A549 (cell line): Measurements from ENCODE around the gene MIR17HG. TPM values are rescaled to one million over a fixed set of nuclear protein-coding genes. Genes with fewer than 3 reads are reported as not detected.
A peak's percentile ranks its signal among the peaks of the same experiment; 100 is the strongest.

ENCODE experiments used
- ATAC-seq, 2 experiments: fragments of 200-7000 bp in 1 of 2; fragments of >200 bp in 1 of 2; cut with Nextera tagmentation in 1 of 2; cut with Tn5 transposase in 1 of 2; 3 replicates each; pipeline versions ENCODE4 v1.8.0 to v1.9.1; 2018 to 2020; ENCODE audit warnings: mild to moderate bottlenecking in 1 of 2, moderate library complexity in 1 of 2
- CTCF ChIA-PET: fragments of 300-600 bp; sonication (Branson Sonifier 250); formaldehyde crosslinking; extraction: SDS; loops from one replicate; lab custom pipeline; 2021; ENCODE audit warnings: antibody characterized with exemption, inconsistent platforms; lab: Yijun Ruan, JAX
- POLR2A ChIA-PET: fragments of 350-600 bp; formaldehyde crosslinking; extraction: SDS; loops from one replicate; lab custom pipeline; 2021; ENCODE audit warnings: antibody characterized with exemption, inconsistent platforms; lab: Yijun Ruan, JAX
- DNase-seq, 2 experiments: peaks; one replicate each; pipeline versions ENCODE4 v3.0.0 to v3.0.0-alpha.2; 2011 to 2016; ENCODE audit warnings: low read depth in 1 of 2, low spot score in 1 of 2
- FAIRE-seq: peaks from 2 replicates; lab custom pipeline; 2011; peaks lifted over from hg19 to GRCh38; lab: Jason Lieb, UNC
- H3K27ac ChIP-seq, 2 experiments: fragments of >200 bp; sonication (Bioruptor Twin); formaldehyde crosslinking; 3 replicates each; pipeline ENCODE4 v1.5.1; 2016 to 2017
- H3K4me1 ChIP-seq: fragments of >200 bp; sonication (Bioruptor Twin); formaldehyde crosslinking; 3 replicates; pipeline ENCODE4 v1.6.1; 2016
- H3K4me2 ChIP-seq: fragments of >200 bp; sonication (Bioruptor Twin); formaldehyde crosslinking; 3 replicates; pipeline ENCODE4 v1.6.1; 2016
- H3K4me3 ChIP-seq: fragments of >200 bp; sonication (Bioruptor Twin); formaldehyde crosslinking; 3 replicates; pipeline ENCODE4 v1.5.1; 2016
- H3K9me3 ChIP-seq: fragments of >200 bp; sonication (Bioruptor Twin); formaldehyde crosslinking; 3 replicates; pipeline ENCODE4 v1.6.1; 2016
- CBX2 ChIP-seq: fragments of 200-600 bp; sonication (generic); IDR thresholded peaks from 2 replicates; pipeline ENCODE4 v1.6.1; 2016; ENCODE audit warnings: low read depth, mild to moderate bottlenecking, borderline replicate concordance
- CBX8 ChIP-seq: fragments of 200-600 bp; sonication (generic); IDR thresholded peaks from 2 replicates; pipeline ENCODE4 v1.6.1; 2016
- CEBPB ChIP-seq, 2 experiments: fragments of >200 bp in 1 of 2; sonication (Bioruptor Twin) in 1 of 2; formaldehyde crosslinking in 1 of 2; IDR thresholded peaks; 2 replicates each; pipeline ENCODE4 v1.6.1; 2012 to 2016
- CHD2 ChIP-seq: fragments of 150-350 bp; IDR thresholded peaks from 2 replicates; pipeline ENCODE4 v1.6.1; 2014; ENCODE audit warnings: low read length; ENCODE audit not compliant: partially characterized antibody
- CHD4 ChIP-seq: fragments of 200-600 bp; sonication (generic); IDR thresholded peaks from 2 replicates; pipeline ENCODE4 v1.6.1; 2016; ENCODE audit warnings: antibody characterized with exemption, mild to moderate bottlenecking, borderline replicate concordance
- E2F6 ChIP-seq: IDR thresholded peaks from 2 replicates; pipeline ENCODE4 v1.6.1; 2012; ENCODE audit warnings: low read depth, borderline replicate concordance
- EHMT2 ChIP-seq: fragments of 200-600 bp; sonication (generic); IDR thresholded peaks from 2 replicates; pipeline ENCODE4 v1.6.1; 2016; ENCODE audit warnings: antibody characterized with exemption, low read depth, mild to moderate bottlenecking, moderate library complexity
- ESRRA ChIP-seq: fragments of 150-350 bp; IDR thresholded peaks from 2 replicates; pipeline ENCODE4 v1.6.1; 2014; ENCODE audit warnings: mild to moderate bottlenecking, low read length, borderline replicate concordance
- FOSL2 ChIP-seq, 2 experiments: fragments of 450-650 bp in 1 of 2; fragments of >200 bp in 1 of 2; sonication (Bioruptor Twin) in 1 of 2; formaldehyde crosslinking; IDR thresholded peaks; 2 replicates each; pipeline versions ENCODE4 v1.5.0 to v1.6.1; 2016 to 2020; ENCODE audit warnings: mild to moderate bottlenecking in 1 of 2, moderate library complexity in 1 of 2
- FOXS1 ChIP-seq: fragments of 250-450 bp; sonication (Bioruptor Pico); IDR thresholded peaks from 2 replicates; pipeline ENCODE4 v1.5.0; 2020; ENCODE audit warnings: mild to moderate bottlenecking, moderate library complexity
- GATA3 ChIP-seq: IDR thresholded peaks from 2 replicates; pipeline ENCODE4 v1.6.1; 2012; ENCODE audit warnings: borderline replicate concordance
- HDAC2 ChIP-seq: fragments of 200-600 bp; sonication (generic); IDR thresholded peaks from 2 replicates; pipeline ENCODE4 v1.6.1; 2016
- HEYL ChIP-seq: fragments of 250-450 bp; sonication (Bioruptor Pico); IDR thresholded peaks from 2 replicates; pipeline ENCODE4 v1.8.0; 2021; ENCODE audit warnings: mild to moderate bottlenecking, moderate library complexity
- HOXA7 ChIP-seq: fragments of 250-450 bp; sonication (Bioruptor Pico); IDR thresholded peaks from 2 replicates; pipeline ENCODE4 v1.5.0; 2020; ENCODE audit warnings: mild to moderate bottlenecking, moderate library complexity
- HOXB13 ChIP-seq: fragments of 250-450 bp; sonication (Bioruptor Pico); IDR thresholded peaks from 2 replicates; pipeline ENCODE4 v1.5.0; 2020; ENCODE audit warnings: low read depth, mild to moderate bottlenecking, moderate library complexity
- HOXB5 ChIP-seq: fragments of 250-450 bp; sonication (Bioruptor Pico); IDR thresholded peaks from 2 replicates; pipeline ENCODE4 v1.5.0; 2020; ENCODE audit warnings: mild to moderate bottlenecking, moderate library complexity
- JUN ChIP-seq, 2 experiments: fragments of >200 bp; sonication (Bioruptor Twin); formaldehyde crosslinking; IDR thresholded peaks; 2 replicates in 1 of 2; 3 replicates in 1 of 2; pipeline ENCODE4 v1.6.1; 2016 to 2017
- JUNB ChIP-seq: fragments of >200 bp; sonication (Bioruptor Twin); formaldehyde crosslinking; IDR thresholded peaks from 2 replicates; pipeline ENCODE4 v1.6.1; 2016
- KDM1A ChIP-seq: fragments of 200-600 bp; sonication (generic); IDR thresholded peaks from 2 replicates; pipeline ENCODE4 v1.6.1; 2016; ENCODE audit warnings: low read depth, mild to moderate bottlenecking
- KDM5A ChIP-seq: fragments of 200-600 bp; sonication (generic); IDR thresholded peaks from 2 replicates; pipeline ENCODE4 v1.6.1; 2016; ENCODE audit warnings: antibody characterized with exemption, mild to moderate bottlenecking
- MAZ ChIP-seq: fragments of 150-350 bp; IDR thresholded peaks from 2 replicates; pipeline ENCODE4 v1.6.1; 2014; ENCODE audit warnings: antibody characterized with exemption, low read depth, low read length, borderline replicate concordance
- MYC ChIP-seq: IDR thresholded peaks from 2 replicates; pipeline ENCODE4 v1.6.1; 2012; ENCODE audit warnings: mild to moderate bottlenecking, inconsistent platforms, low read length, improper control_type of control experiment, borderline replicate concordance
- NR3C1 ChIP-seq: fragments of >200 bp; sonication (Bioruptor Twin); formaldehyde crosslinking; IDR thresholded peaks from 3 replicates; pipeline ENCODE4 v1.6.1; 2017
- POLR2AphosphoS2 ChIP-seq: conservative IDR thresholded peaks from 2 replicates; pipeline ENCODE4 v1.6.1; 2012; ENCODE audit warnings: low read length, improper control_type of control experiment, inconsistent platforms
- RAD21 ChIP-seq, 2 experiments: fragments of >200 bp in 1 of 2; sonication (Bioruptor Twin) in 1 of 2; formaldehyde crosslinking in 1 of 2; IDR thresholded peaks in 1 of 2; conservative IDR thresholded peaks in 1 of 2; 2 replicates in 1 of 2; 3 replicates in 1 of 2; pipeline ENCODE4 v1.6.1; 2012 to 2018; ENCODE audit warnings: inconsistent platforms in 1 of 2
- RARB ChIP-seq: fragments of 250-450 bp; sonication (Bioruptor Pico); IDR thresholded peaks from 2 replicates; pipeline ENCODE4 v1.8.0; 2021; ENCODE audit warnings: mild to moderate bottlenecking, moderate library complexity
- RNF2 ChIP-seq: fragments of 200-600 bp; sonication (generic); IDR thresholded peaks from 2 replicates; pipeline ENCODE4 v1.6.1; 2016; ENCODE audit warnings: low read depth, mild to moderate bottlenecking, antibody characterized with exemption, moderate library complexity, borderline replicate concordance
- SREBF2 ChIP-seq: fragments of 450-650 bp; IDR thresholded peaks from 2 replicates; pipeline ENCODE4 v1.6.1; 2014; ENCODE audit warnings: mild to moderate bottlenecking, moderate library complexity
- TFCP2L1 ChIP-seq: fragments of 250-450 bp; sonication (Bioruptor Pico); IDR thresholded peaks from 2 replicates; pipeline ENCODE4 v1.5.0; 2021; ENCODE audit warnings: mild to moderate bottlenecking
- ZC3H11A ChIP-seq: fragments of 450-650 bp; IDR thresholded peaks from 2 replicates; pipeline ENCODE4 v1.6.1; 2014; ENCODE audit warnings: antibody characterized with exemption, mild to moderate bottlenecking
- ZNF302 ChIP-seq: fragments of 250-450 bp; sonication (Bioruptor Pico); IDR thresholded peaks from 2 replicates; pipeline ENCODE4 v1.9.0; 2021; ENCODE audit warnings: inconsistent platforms, mild to moderate bottlenecking, moderate library complexity
- ZSCAN20 ChIP-seq: fragments of 250-450 bp; sonication (Bioruptor Pico); IDR thresholded peaks from 2 replicates; pipeline ENCODE4 v1.8.0; 2022; ENCODE audit warnings: mild to moderate bottlenecking, moderate library complexity
- WGBS: methylation state at CpG from one replicate; pipeline ENCODE4 v1.1.6; 2017; ENCODE audit errors: missing lambda C conversion rate; 5-methylcytosine and 5-hydroxymethylcytosine counted together
- polyA minus RNA-seq: library from RNA; depleted of rRNA, polyadenylated mRNA; stranded (reverse); fragments of >200 nt; gene quantifications from 2 replicates; pipeline ENCODE4 v1.2.3, GENCODE V29; 2011; rRNA and poly(A)+ RNA removed
- polyA plus RNA-seq, 4 experiments: library from polyadenylated mRNA; depleted of rRNA in 3 of 4; stranded (reverse); fragments of >200 nt; fragmentation: RNase III in 1 of 4; extraction: RNeasy Plus Mini Kit Qiagen cat#74134 plus additional on column Dnase treatment in 1 of 4; gene quantifications; 2 replicates in 3 of 4; 3 replicates in 1 of 4; pipeline ENCODE4 v1.2.3, GENCODE V29; 2011 to 2017
- TF ChIP-seq, protein P1 (sequence below): fragments of >200 bp; sonication (Bioruptor Twin); formaldehyde crosslinking; IDR thresholded peaks from 3 replicates; pipeline ENCODE4 v1.5.1; 2016
- TF ChIP-seq, protein P2 (sequence below): IDR thresholded peaks from 2 replicates; pipeline ENCODE4 v1.6.1; 2012

Gene MIR17HG
- polyA plus RNA-seq (2011; rRNA removed), result 5.5 and 7.3 TPM in 2 replicates
- 1.3 and 1.5 TPM in 2 replicates for polyA plus RNA-seq (2012; cell fraction: cytosol; rRNA removed)
- 4.2 and 8.7 TPM in 2 replicates for polyA plus RNA-seq (2012; cell fraction: nucleus; rRNA removed)
- 4.9 to 5.1 TPM (median 4.9 TPM) in 3 replicates for polyA plus RNA-seq (2017; fragmentation: RNase III; extraction: RNeasy Plus Mini Kit Qiagen cat#74134 plus additional on column Dnase treatment)
- polyA minus RNA-seq, result 9.1 and 10.8 TPM in 2 replicates

GRCh38 chr13:91347202-91347995 lies at the start of gene MIR17HG:
Gene MIR17HG, plus strand, starts transcription at chr13:91347687.
- ChIA-PET CTCF (no interaction called here), POLR2A (no interaction called here)
- Histone ChIP-seq H3K4me2 (peak within 1 kb of the TSS; percentile 95), H3K27ac (peak within 1 kb of the TSS; percentile 98 to 100), H3K4me3 (peak within 1 kb of the TSS; percentile 97), H3K9me3 (no peaks in the 10 kb centered on the region), H3K4me1 (peaks cover 20% of the 10 kb centered on the region)
- ATAC-seq, result peak; percentile 75 to 87
- DNase-seq, result peak; percentile 49 to 89
- no peak for FAIRE-seq
- WGBS, result 2% methylated on average over 9 of the region's 103 CpGs
- TF ChIP-seq KDM5A (no peak), E2F6 (peak; percentile 81; the same call in 1 of the 2 replicates), CHD2 (no peak), FOXS1 (no peak), JUN (IDR thresholded peaks at IDR 0.05) (peak; percentile 23 to 77; a peak in 4 of 5 replicates), ZC3H11A (no peak), CHD4 (no peak), HOXB13 (CRISPR knock-in tag) (no peak), CBX2 (no peak), JUNB (no peak), EHMT2 (no peak), HDAC2 (no peak), SREBF2 (no peak), ZNF302 (CRISPR knock-in tag) (no peak), HOXA7 (CRISPR knock-in tag) (no peak), NR3C1 (no peak), CEBPB (IDR thresholded peaks at IDR 0.05) (no peak), ESRRA (no peak), HEYL (CRISPR knock-in tag) (no peak), CBX8 (0 out of 2 replicates have a peak, but pooled peaks have one; percentile 97), FOSL2 (IDR thresholded peaks at IDR 0.05) (no peak), FOSL2 (CRISPR knock-in tag; IDR thresholded peaks at IDR 0.05) (no peak), RARB (no peak), GATA3 (no peak), MYC (peak; percentile 82; the same call in 1 of the 2 replicates), ZSCAN20 (CRISPR knock-in tag) (no peak), TFCP2L1 (CRISPR knock-in tag) (no peak), HOXB5 (CRISPR knock-in tag) (no peak), RNF2 (peak; percentile 14), POLR2AphosphoS2 (no peak), MAZ (no peak), KDM1A (no peak), RAD21 (conservative IDR thresholded peaks at IDR 0.05 in 1 of 2, IDR thresholded peaks at IDR 0.05 in 1 of 2) (no peak)
- TF ChIP-seq, protein P1, sequence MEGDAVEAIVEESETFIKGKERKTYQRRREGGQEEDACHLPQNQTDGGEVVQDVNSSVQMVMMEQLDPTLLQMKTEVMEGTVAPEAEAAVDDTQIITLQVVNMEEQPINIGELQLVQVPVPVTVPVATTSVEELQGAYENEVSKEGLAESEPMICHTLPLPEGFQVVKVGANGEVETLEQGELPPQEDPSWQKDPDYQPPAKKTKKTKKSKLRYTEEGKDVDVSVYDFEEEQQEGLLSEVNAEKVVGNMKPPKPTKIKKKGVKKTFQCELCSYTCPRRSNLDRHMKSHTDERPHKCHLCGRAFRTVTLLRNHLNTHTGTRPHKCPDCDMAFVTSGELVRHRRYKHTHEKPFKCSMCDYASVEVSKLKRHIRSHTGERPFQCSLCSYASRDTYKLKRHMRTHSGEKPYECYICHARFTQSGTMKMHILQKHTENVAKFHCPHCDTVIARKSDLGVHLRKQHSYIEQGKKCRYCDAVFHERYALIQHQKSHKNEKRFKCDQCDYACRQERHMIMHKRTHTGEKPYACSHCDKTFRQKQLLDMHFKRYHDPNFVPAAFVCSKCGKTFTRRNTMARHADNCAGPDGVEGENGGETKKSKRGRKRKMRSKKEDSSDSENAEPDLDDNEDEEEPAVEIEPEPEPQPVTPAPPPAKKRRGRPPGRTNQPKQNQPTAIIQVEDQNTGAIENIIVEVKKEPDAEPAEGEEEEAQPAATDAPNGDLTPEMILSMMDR, result no peak
- TF ChIP-seq, protein P2, sequence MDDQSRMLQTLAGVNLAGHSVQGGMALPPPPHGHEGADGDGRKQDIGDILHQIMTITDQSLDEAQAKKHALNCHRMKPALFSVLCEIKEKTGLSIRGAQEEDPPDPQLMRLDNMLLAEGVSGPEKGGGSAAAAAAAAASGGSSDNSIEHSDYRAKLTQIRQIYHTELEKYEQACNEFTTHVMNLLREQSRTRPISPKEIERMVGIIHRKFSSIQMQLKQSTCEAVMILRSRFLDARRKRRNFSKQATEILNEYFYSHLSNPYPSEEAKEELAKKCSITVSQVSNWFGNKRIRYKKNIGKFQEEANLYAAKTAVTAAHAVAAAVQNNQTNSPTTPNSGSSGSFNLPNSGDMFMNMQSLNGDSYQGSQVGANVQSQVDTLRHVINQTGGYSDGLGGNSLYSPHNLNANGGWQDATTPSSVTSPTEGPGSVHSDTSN, result no peak
